Measurements from ENCODE around the gene PRLR. TPM values are rescaled to one million over a fixed set of nuclear protein-coding genes. Genes with fewer than 3 reads are reported as not detected.

The PRLR gene
- total and polyA plus RNA-seq, 2 of the 13 experiments (the other 11 are each of a cell fraction or from before 2014, with no cell fraction given) = 12.2 to 13.3 TPM

DNA sequence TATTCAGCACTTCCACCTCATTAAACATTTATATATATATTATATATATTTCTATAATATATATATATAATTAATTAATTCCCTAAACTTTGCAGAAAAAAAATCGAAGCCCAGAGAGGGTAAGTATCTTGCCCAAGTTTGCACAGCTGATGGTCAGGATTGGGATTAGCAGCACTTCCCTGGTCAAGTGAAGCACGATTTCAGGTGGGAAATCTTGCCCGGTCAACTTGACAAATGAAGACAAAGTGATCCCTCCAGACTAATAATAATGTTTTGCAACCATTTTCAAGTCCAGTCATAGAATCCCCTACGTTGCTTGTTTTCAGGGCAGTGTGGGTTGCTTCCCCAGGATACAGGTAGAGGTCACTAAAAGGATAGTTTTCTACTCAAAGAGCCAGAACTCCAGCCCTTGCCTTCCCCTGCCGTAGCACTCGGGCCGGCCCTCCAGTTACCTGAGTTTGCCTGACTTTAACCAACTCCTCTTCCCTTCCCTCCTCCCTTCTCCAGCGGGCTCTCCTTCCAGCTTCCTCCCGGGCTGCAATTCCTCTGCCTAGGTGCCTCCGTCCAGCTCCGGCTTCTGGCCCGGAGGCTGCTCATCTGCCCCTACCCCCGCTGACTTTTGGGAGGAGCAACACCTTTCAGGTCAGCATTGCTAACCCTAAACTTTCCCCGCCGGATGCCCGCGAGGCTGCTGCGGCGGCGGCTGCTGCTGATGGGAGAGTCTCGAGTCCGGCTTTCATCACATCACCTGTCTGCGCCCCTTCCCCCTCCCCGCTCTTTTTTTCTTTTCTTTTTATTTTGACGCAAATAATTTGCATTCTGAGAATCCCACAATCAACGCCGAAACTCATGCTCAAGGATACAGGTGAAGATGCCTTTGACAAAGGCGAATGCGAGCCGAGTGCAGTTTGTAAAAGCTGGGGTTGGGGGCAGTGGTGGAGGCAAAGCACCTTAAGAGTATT, 930 bp downstream of the PRLR start (continued):
- TF ChIP-seq ZNF512B (CRISPR knock-in tag; IDR thresholded peaks at IDR 0.05; ENCODE audit: borderline replicate concordance) (0 out of 2 replicates have a peak, but pooled peaks have one; percentile 7), RAD21 (CRISPR knock-in tag; IDR thresholded peaks at IDR 0.05) (peak; percentile 60), ZNF124 (CRISPR knock-in tag; IDR thresholded peaks at IDR 0.05) (0 out of 2 replicates have a peak, but pooled peaks have one; percentile 22), TBX2 (CRISPR knock-in tag; IDR thresholded peaks at IDR 0.05; ENCODE audit: borderline replicate concordance) (no peak), ZNF441 (CRISPR knock-in tag; IDR thresholded peaks at IDR 0.05; ENCODE audit: borderline replicate concordance) (no peak), SP4 (CRISPR knock-in tag; IDR thresholded peaks at IDR 0.05) (0 out of 2 replicates have a peak, but pooled peaks have one; percentile 18), ZNF263 (CRISPR knock-in tag; IDR thresholded peaks at IDR 0.05) (peak; percentile 92), ZNF574 (CRISPR knock-in tag; IDR thresholded peaks at IDR 0.05) (0 out of 2 replicates have a peak, but pooled peaks have one; percentile 1), U2AF1 (optimal IDR thresholded peaks at IDR 0.05; ENCODE audit: low read depth, low read length) (no peak)
- TF ChIP-seq, protein P1, sequence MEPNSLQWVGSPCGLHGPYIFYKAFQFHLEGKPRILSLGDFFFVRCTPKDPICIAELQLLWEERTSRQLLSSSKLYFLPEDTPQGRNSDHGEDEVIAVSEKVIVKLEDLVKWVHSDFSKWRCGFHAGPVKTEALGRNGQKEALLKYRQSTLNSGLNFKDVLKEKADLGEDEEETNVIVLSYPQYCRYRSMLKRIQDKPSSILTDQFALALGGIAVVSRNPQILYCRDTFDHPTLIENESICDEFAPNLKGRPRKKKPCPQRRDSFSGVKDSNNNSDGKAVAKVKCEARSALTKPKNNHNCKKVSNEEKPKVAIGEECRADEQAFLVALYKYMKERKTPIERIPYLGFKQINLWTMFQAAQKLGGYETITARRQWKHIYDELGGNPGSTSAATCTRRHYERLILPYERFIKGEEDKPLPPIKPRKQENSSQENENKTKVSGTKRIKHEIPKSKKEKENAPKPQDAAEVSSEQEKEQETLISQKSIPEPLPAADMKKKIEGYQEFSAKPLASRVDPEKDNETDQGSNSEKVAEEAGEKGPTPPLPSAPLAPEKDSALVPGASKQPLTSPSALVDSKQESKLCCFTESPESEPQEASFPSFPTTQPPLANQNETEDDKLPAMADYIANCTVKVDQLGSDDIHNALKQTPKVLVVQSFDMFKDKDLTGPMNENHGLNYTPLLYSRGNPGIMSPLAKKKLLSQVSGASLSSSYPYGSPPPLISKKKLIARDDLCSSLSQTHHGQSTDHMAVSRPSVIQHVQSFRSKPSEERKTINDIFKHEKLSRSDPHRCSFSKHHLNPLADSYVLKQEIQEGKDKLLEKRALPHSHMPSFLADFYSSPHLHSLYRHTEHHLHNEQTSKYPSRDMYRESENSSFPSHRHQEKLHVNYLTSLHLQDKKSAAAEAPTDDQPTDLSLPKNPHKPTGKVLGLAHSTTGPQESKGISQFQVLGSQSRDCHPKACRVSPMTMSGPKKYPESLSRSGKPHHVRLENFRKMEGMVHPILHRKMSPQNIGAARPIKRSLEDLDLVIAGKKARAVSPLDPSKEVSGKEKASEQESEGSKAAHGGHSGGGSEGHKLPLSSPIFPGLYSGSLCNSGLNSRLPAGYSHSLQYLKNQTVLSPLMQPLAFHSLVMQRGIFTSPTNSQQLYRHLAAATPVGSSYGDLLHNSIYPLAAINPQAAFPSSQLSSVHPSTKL (CRISPR knock-in tag; IDR thresholded peaks at IDR 0.05) = peak; percentile 17; the same call in 1 of the 2 replicates
- TF ChIP-seq, protein P2, sequence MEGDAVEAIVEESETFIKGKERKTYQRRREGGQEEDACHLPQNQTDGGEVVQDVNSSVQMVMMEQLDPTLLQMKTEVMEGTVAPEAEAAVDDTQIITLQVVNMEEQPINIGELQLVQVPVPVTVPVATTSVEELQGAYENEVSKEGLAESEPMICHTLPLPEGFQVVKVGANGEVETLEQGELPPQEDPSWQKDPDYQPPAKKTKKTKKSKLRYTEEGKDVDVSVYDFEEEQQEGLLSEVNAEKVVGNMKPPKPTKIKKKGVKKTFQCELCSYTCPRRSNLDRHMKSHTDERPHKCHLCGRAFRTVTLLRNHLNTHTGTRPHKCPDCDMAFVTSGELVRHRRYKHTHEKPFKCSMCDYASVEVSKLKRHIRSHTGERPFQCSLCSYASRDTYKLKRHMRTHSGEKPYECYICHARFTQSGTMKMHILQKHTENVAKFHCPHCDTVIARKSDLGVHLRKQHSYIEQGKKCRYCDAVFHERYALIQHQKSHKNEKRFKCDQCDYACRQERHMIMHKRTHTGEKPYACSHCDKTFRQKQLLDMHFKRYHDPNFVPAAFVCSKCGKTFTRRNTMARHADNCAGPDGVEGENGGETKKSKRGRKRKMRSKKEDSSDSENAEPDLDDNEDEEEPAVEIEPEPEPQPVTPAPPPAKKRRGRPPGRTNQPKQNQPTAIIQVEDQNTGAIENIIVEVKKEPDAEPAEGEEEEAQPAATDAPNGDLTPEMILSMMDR (CRISPR knock-in tag; IDR thresholded peaks at IDR 0.05) = peak; percentile 79
- TF ChIP-seq, protein P3, sequence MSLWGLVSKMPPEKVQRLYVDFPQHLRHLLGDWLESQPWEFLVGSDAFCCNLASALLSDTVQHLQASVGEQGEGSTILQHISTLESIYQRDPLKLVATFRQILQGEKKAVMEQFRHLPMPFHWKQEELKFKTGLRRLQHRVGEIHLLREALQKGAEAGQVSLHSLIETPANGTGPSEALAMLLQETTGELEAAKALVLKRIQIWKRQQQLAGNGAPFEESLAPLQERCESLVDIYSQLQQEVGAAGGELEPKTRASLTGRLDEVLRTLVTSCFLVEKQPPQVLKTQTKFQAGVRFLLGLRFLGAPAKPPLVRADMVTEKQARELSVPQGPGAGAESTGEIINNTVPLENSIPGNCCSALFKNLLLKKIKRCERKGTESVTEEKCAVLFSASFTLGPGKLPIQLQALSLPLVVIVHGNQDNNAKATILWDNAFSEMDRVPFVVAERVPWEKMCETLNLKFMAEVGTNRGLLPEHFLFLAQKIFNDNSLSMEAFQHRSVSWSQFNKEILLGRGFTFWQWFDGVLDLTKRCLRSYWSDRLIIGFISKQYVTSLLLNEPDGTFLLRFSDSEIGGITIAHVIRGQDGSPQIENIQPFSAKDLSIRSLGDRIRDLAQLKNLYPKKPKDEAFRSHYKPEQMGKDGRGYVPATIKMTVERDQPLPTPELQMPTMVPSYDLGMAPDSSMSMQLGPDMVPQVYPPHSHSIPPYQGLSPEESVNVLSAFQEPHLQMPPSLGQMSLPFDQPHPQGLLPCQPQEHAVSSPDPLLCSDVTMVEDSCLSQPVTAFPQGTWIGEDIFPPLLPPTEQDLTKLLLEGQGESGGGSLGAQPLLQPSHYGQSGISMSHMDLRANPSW (CRISPR knock-in tag; IDR thresholded peaks at IDR 0.05; ENCODE audit: borderline replicate concordance) = no peak
